Tracheal epithelial cell (primary cell): ENCODE measurements around the gene PIN1. TPM values are rescaled to one million over a fixed set of nuclear protein-coding genes. Genes with fewer than 3 reads are reported as not detected.

ENCODE experiments used
- total RNA-seq: library from RNA; depleted of rRNA; stranded (reverse); fragments of >200 nt; gene quantifications from 2 replicates; pipeline ENCODE4 v1.2.1, GENCODE V29; 2014

Gene PIN1
- total RNA-seq = 79.5 and 89.2 TPM in 2 replicates

DNA sequence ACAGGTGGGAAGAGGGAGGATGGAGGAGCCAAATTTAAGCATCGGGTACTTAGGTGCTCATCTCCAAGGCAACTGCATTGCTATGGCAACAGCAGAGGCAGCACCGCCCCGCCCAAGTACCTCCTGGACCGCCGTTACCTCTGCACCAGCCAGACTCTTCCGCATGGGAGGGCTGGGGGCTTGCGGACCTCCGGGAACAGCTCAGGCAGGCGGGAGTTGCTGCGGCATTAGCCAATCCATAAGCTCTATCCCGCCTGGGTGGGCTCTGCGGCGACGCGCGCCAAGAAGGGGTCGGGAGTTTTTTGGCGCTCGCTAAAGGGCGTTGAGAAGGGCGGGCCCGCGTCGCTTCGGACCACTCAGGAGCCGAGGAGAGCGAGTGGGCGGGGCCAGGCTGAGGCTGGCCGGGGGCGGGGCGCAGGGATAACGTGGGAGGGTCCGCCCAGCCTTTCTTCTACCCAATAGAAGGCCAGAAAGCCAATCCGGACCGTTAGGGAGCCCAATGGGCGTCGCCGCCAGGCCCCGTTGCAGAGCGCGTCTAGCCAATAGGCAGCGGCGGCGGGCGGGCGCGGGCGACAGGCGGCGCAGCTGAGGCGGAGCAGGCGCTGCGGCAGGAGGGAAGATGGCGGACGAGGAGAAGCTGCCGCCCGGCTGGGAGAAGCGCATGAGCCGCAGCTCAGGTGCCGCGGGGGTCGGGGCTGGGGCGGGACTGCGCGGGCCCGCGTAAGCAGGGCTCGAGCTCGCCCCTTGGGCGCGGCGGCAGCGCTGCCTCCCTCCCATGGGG, at the start of gene PIN1:
Gene PIN1, plus strand, starts transcription at position 593 of the 781 bp plus-strand sequence. Its CDS starts 27 bp downstream, at position 620.

DNA sequence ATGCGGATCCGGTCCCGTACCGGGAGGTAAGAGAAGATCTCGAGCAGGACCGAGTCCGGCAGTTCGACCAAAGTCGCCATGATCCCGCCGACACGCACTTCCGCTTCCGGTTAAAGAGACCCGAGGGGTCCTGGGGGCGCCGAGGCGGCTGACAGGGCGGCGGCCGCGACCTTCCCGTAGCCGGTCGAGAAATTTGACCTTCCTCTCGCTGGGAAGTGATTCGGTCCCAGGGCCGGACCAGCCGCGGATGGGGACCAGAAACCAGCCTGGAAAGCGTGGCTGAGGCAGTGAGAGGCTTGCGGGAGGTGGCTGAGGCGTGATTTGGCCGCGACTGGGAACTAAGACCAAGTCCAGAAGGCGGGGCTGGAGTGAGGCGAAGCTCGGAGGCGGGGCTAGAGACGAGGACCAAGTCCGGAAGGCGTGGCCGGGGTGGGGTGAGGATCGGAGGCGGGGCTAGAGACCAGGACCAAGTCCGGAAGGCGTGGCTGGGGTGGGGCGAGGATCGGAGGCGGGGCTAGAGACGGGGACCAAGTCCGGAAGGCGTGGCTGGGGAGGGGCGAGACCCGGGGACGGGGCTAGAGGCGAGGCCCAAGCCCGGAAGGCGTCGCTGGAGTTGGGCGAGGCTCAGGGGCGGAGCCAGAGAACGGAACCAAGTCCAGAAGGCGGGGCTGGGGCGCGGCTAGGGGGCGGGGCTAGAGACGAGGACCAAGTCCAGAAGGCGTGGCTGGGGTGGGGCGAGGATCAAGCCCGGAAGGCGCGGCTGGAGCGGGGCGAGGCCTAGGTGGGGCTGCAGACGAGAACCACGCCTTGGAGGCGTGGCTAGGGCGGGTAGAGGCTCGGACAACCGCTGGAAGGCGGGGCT, 16.2 kb upstream of the PIN1 start, which contains the start of gene FBXL12:
Gene FBXL12, minus strand, starts transcription at position 346 of the 862 bp plus-strand sequence. Its CDS starts 266 bp downstream, at position 80.

DNA sequence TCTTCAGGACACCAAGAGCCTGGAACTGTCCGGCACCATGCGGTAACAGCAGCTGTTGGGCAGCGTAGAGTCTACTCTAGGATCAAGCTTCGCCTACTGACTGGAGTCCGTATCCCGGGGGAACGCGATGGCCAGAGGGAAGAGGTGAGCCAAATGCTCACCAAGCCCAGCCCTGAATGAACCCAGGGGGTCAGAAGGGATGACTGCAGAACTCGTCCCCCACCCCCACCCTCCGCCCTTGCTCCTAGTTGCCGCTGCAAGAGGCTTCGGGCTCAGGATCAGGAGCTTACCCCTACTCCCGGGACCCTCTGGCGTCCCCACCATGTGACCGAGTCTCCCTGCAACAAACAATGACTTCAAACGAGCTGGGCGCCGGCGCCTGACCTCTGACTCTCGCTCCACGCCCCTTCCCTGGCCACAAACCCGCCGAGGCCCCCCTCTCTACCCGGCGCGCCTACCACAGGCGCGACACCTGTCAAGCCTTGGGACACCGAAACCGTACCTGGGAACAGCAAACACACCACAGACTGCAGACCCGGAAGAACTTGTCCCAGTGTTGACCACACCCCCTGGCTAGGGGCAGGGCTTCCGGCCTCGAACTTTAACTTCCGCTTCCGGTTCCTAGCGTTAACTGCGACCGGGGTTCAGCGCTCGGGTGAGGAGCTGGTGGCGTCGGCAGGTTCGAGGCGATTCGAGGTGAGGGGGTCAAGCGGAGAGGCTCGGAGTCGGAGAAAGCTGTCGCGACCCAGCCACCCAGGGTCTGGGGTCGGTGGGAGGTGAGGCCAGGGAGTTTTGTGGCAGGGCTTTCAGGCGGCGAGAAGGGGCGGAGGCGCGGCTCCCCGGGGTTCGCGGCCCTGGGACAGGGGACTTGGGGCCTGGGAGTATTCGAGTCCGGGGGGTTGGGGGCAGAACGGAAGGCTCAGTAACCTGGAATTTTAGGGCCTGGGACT, 7.6 kb upstream of the PIN1 start, which contains the start of gene UBL5:
Gene UBL5, plus strand, starts transcription at position 630 of the 950 bp plus-strand sequence. CDS start 420 bp downstream, outside the sequence.

Other genes starting within 250 kb of the PIN1 start
- gene ZNF561, start 214.1 kb upstream of the PIN1 start, total RNA-seq = 42.2 and 44.5 TPM in 2 replicates
- 38.2 and 52.8 TPM in 2 replicates for gene ZNF562, start 160.2 kb upstream of the PIN1 start, total RNA-seq
- gene ZNF846, start 66.6 kb upstream of the PIN1 start, total RNA-seq = 2.6 and 5.1 TPM in 2 replicates
- gene FBXL12, start 16.2 kb upstream of the PIN1 start, total RNA-seq = 6.2 and 7.0 TPM in 2 replicates
- gene UBL5, start 7.4 kb upstream of the PIN1 start, total RNA-seq = 121 and 211 TPM in 2 replicates
- 1.1 and 24.3 TPM in 2 replicates for gene OLFM2, start 101.2 kb downstream of the PIN1 start, total RNA-seq
- gene COL5A3, start 175.2 kb downstream of the PIN1 start, total RNA-seq = 1.2 TPM in 1 of 2 replicates, not detected in the other
- not detected in 2 replicates for gene RDH8, start 178.2 kb downstream of the PIN1 start, total RNA-seq